ENCODE data around the gene SMIM5. TPM values are rescaled to one million over a fixed set of nuclear protein-coding genes. Genes with fewer than 3 reads are reported as not detected.

SMIM5 gene
- total and polyA plus RNA-seq, 2 of the 13 experiments (the other 11 are each of a cell fraction or from before 2014, with no cell fraction given): not detected

- TF ChIP-seq, protein P1, sequence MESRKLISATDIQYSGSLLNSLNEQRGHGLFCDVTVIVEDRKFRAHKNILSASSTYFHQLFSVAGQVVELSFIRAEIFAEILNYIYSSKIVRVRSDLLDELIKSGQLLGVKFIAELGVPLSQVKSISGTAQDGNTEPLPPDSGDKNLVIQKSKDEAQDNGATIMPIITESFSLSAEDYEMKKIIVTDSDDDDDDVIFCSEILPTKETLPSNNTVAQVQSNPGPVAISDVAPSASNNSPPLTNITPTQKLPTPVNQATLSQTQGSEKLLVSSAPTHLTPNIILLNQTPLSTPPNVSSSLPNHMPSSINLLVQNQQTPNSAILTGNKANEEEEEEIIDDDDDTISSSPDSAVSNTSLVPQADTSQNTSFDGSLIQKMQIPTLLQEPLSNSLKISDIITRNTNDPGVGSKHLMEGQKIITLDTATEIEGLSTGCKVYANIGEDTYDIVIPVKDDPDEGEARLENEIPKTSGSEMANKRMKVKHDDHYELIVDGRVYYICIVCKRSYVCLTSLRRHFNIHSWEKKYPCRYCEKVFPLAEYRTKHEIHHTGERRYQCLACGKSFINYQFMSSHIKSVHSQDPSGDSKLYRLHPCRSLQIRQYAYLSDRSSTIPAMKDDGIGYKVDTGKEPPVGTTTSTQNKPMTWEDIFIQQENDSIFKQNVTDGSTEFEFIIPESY (CRISPR knock-in tag; IDR thresholded peaks at IDR 0.05): no peak; the same call in 1 of the 2 replicates
- TF ChIP-seq, protein P2, sequence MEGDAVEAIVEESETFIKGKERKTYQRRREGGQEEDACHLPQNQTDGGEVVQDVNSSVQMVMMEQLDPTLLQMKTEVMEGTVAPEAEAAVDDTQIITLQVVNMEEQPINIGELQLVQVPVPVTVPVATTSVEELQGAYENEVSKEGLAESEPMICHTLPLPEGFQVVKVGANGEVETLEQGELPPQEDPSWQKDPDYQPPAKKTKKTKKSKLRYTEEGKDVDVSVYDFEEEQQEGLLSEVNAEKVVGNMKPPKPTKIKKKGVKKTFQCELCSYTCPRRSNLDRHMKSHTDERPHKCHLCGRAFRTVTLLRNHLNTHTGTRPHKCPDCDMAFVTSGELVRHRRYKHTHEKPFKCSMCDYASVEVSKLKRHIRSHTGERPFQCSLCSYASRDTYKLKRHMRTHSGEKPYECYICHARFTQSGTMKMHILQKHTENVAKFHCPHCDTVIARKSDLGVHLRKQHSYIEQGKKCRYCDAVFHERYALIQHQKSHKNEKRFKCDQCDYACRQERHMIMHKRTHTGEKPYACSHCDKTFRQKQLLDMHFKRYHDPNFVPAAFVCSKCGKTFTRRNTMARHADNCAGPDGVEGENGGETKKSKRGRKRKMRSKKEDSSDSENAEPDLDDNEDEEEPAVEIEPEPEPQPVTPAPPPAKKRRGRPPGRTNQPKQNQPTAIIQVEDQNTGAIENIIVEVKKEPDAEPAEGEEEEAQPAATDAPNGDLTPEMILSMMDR (CRISPR knock-in tag; IDR thresholded peaks at IDR 0.05): peak; percentile 69
- peak; percentile 74 for TF ChIP-seq ZNF563 (CRISPR knock-in tag; IDR thresholded peaks at IDR 0.05)
- no peak for TF ChIP-seq ZFP1 (CRISPR knock-in tag; IDR thresholded peaks at IDR 0.05)
- no peak for TF ChIP-seq DRAP1 (CRISPR knock-in tag; IDR thresholded peaks at IDR 0.05)
- TF ChIP-seq, protein P3, sequence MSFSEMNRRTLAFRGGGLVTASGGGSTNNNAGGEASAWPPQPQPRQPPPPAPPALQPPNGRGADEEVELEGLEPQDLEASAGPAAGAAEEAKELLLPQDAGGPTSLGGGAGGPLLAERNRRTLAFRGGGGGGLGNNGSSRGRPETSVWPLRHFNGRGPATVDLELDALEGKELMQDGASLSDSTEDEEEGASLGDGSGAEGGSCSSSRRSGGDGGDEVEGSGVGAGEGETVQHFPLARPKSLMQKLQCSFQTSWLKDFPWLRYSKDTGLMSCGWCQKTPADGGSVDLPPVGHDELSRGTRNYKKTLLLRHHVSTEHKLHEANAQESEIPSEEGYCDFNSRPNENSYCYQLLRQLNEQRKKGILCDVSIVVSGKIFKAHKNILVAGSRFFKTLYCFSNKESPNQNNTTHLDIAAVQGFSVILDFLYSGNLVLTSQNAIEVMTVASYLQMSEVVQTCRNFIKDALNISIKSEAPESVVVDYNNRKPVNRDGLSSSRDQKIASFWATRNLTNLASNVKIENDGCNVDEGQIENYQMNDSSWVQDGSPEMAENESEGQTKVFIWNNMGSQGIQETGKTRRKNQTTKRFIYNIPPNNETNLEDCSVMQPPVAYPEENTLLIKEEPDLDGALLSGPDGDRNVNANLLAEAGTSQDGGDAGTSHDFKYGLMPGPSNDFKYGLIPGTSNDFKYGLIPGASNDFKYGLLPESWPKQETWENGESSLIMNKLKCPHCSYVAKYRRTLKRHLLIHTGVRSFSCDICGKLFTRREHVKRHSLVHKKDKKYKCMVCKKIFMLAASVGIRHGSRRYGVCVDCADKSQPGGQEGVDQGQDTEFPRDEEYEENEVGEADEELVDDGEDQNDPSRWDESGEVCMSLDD (CRISPR knock-in tag; IDR thresholded peaks at IDR 0.05; ENCODE audit: borderline replicate concordance): no peak
- TF ChIP-seq IKZF1 (IDR thresholded peaks at IDR 0.05): no peak
- TF ChIP-seq HOXD1 (CRISPR knock-in tag; IDR thresholded peaks at IDR 0.05): no peak
- TF ChIP-seq, protein P4, sequence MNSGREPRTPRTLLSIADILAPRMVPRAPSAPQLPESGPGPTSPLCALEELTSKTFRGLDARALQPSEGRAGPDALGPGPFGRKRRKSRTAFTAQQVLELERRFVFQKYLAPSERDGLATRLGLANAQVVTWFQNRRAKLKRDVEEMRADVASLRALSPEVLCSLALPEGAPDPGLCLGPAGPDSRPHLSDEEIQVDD (CRISPR knock-in tag; IDR thresholded peaks at IDR 0.05; ENCODE audit: borderline replicate concordance): no peak
- TF ChIP-seq SIX1 (CRISPR knock-in tag; IDR thresholded peaks at IDR 0.05; ENCODE audit: borderline replicate concordance): no peak
- TF ChIP-seq ZNF660 (CRISPR knock-in tag; IDR thresholded peaks at IDR 0.05; ENCODE audit: borderline replicate concordance, low read depth): no peak
- TF ChIP-seq, protein P5, sequence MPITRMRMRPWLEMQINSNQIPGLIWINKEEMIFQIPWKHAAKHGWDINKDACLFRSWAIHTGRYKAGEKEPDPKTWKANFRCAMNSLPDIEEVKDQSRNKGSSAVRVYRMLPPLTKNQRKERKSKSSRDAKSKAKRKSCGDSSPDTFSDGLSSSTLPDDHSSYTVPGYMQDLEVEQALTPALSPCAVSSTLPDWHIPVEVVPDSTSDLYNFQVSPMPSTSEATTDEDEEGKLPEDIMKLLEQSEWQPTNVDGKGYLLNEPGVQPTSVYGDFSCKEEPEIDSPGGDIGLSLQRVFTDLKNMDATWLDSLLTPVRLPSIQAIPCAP (CRISPR knock-in tag; IDR thresholded peaks at IDR 0.05; ENCODE audit: low read depth): no peak
- TF ChIP-seq, protein P6, sequence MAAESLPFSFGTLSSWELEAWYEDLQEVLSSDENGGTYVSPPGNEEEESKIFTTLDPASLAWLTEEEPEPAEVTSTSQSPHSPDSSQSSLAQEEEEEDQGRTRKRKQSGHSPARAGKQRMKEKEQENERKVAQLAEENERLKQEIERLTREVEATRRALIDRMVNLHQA (CRISPR knock-in tag; IDR thresholded peaks at IDR 0.05): no peak
- TF ChIP-seq TBP (CRISPR knock-in tag; IDR thresholded peaks at IDR 0.05): no peak
- no peak for TF ChIP-seq SNAPC2 (CRISPR knock-in tag; IDR thresholded peaks at IDR 0.05)
- no peak for TF ChIP-seq ATM (IDR thresholded peaks at IDR 0.05; ENCODE audit: borderline replicate concordance)
These were observed 44.0 kb upstream of the SMIM5 start (continued) for GRCh38 chr17:75589012-75589918.

All from HepG2 (cell line).